ENCODE data around the gene PIGR.

DNA sequence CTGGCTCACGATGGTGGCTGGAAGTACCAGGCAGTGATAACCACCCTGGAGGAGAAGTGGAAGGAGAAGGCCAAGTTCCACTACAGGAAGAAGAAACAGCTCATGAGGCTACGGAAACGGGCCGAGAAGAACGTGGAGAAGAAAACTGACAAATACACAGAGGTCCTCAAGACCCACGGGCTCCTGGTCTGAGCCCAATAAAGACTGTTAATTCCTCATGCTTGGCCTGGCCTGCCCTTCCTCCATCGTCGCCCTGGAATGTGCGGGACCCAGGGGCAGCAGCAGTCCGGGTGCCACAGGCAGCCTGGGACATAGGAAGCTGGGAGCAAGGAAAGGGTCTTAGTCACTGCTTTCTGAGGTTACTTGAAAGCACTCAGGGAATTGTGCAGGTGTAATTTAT lies 38.2 kb downstream of the PIGR start:
- TF ChIP-seq, protein P1, sequence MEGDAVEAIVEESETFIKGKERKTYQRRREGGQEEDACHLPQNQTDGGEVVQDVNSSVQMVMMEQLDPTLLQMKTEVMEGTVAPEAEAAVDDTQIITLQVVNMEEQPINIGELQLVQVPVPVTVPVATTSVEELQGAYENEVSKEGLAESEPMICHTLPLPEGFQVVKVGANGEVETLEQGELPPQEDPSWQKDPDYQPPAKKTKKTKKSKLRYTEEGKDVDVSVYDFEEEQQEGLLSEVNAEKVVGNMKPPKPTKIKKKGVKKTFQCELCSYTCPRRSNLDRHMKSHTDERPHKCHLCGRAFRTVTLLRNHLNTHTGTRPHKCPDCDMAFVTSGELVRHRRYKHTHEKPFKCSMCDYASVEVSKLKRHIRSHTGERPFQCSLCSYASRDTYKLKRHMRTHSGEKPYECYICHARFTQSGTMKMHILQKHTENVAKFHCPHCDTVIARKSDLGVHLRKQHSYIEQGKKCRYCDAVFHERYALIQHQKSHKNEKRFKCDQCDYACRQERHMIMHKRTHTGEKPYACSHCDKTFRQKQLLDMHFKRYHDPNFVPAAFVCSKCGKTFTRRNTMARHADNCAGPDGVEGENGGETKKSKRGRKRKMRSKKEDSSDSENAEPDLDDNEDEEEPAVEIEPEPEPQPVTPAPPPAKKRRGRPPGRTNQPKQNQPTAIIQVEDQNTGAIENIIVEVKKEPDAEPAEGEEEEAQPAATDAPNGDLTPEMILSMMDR (IDR thresholded peaks at IDR 0.05), result no peak
- TF ChIP-seq POLR2A (IDR thresholded peaks at IDR 0.05), result no peak

Data from vagina (tissue), 2 donors.